Peyer's patch (tissue), 4 donors: ENCODE data around the gene SFXN1. TPM values are rescaled to one million over a fixed set of nuclear protein-coding genes. Genes with fewer than 3 reads are reported as not detected.

Experiments
- DNase-seq, 3 donors: peaks; one replicate each; pipeline ENCODE4 v3.0.0-alpha.2; 2017 to 2019
- H3K27ac ChIP-seq, 4 donors: fragments of 200-600 bp; sonication (generic); one replicate each; pipeline ENCODE4 v1.5.1; 2016 to 2019
- H3K27me3 ChIP-seq, 2 donors: fragments of 200-600 bp; sonication (generic); one replicate each; pipeline ENCODE4 v1.5.1; 2019
- H3K36me3 ChIP-seq, 3 donors: fragments of 200-600 bp; sonication (generic); one replicate each; pipeline ENCODE4 v1.5.1; 2016 to 2019
- H3K4me1 ChIP-seq, 4 donors: fragments of 200-600 bp; sonication (generic); one replicate each; pipeline ENCODE4 v1.5.1; 2016 to 2019
- H3K4me3 ChIP-seq, 4 donors: fragments of 200-600 bp; sonication (generic); 1 replicate in 3 of 4; 2 replicates in 1 of 4; pipeline ENCODE4 v1.5.1; 2016 to 2019; ENCODE audit warnings: mild to moderate bottlenecking in 1 of 4
- H3K9me3 ChIP-seq, 4 donors: fragments of 200-600 bp; sonication (generic); one replicate each; pipeline ENCODE4 v1.5.1; 2016 to 2019; ENCODE audit warnings: mild to moderate bottlenecking in 1 of 4
- POLR2A ChIP-seq, 2 donors: fragments of 450-650 bp; IDR thresholded peaks; one replicate each; pipeline ENCODE4 v1.5.1; 2017; ENCODE audit warnings: antibody characterized with exemption in 2 of 2, mild to moderate bottlenecking in 2 of 2, moderate library complexity in 2 of 2
- total RNA-seq, 4 donors: library from RNA; depleted of rRNA; stranded (reverse); fragments of >200 nt; gene quantifications; one replicate each; pipeline ENCODE4 v1.1.0, GENCODE V29; 2016
- TF ChIP-seq, protein P1 (sequence below), 6 experiments: fragments of 450-650 bp in 4 of 6; fragments of 200-600 bp in 2 of 6; sonication (generic) in 1 of 6; IDR thresholded peaks; one replicate each; pipeline ENCODE4 v1.5.1; 2017 to 2019; ENCODE audit warnings: antibody characterized with exemption in 6 of 6, mild to moderate bottlenecking in 3 of 6, moderate library complexity in 1 of 6

Gene SFXN1
- total RNA-seq, 4 donors from 2014 or later: 38.0 to 85.8 (median 63.5) TPM

DNA sequence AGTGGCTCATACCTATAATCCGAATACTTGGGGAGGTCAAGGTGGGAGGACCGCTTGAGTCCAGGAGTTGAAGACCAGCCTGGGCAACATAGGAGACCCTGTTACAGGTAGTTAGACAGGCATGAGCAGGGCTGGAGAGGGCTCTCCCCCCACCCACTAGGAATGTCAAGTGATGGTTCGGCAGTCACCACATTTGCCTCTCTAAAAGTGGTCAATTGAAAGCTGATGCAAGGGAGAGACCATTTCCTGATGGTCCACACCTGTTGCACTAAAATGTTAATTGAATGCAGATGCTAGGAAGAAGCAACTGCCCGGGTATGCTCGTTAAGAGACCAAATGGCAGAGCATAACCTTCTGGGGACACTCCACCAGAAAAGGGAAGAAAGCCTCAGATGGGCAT, 82.7 kb downstream of the SFXN1 start:
- Histone ChIP-seq H3K4me1 (no peaks in the 10 kb centered on the region), H3K27me3 (no peaks in the 10 kb centered on the region), H3K4me3 (no peak overlapping the region), H3K36me3 (no peaks in the 10 kb centered on the region), H3K27ac (no peak overlapping the region), H3K9me3 (no peaks in the 10 kb centered on the region)
- no peak for TF ChIP-seq POLR2A (IDR thresholded peaks at IDR 0.05)
- TF ChIP-seq, protein P1, sequence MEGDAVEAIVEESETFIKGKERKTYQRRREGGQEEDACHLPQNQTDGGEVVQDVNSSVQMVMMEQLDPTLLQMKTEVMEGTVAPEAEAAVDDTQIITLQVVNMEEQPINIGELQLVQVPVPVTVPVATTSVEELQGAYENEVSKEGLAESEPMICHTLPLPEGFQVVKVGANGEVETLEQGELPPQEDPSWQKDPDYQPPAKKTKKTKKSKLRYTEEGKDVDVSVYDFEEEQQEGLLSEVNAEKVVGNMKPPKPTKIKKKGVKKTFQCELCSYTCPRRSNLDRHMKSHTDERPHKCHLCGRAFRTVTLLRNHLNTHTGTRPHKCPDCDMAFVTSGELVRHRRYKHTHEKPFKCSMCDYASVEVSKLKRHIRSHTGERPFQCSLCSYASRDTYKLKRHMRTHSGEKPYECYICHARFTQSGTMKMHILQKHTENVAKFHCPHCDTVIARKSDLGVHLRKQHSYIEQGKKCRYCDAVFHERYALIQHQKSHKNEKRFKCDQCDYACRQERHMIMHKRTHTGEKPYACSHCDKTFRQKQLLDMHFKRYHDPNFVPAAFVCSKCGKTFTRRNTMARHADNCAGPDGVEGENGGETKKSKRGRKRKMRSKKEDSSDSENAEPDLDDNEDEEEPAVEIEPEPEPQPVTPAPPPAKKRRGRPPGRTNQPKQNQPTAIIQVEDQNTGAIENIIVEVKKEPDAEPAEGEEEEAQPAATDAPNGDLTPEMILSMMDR (IDR thresholded peaks at IDR 0.05): no peak
- no peak for DNase-seq

DNA sequence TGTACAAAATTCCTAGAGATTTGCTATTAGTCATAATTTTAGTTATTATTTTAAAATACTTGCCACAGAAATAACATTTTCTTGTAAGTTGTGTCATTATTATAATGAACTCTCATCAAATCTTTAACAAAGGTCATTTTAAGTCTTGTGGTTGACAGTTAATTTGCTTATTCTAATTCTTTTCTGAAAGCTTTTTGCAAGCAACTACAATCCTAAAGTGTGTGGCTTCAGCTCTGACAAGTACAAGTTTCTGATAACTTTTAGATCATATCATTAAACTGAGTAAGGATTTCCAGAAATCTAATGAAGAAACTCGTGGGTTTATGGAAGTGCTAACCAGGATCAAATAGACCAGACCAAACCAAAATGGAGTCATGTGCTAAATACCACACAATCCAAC, 86.4 kb downstream of the SFXN1 start:
- Histone ChIP-seq H3K4me1 (no peaks in the 10 kb centered on the region), H3K4me3 (no peak overlapping the region), H3K27me3 (no peaks in the 10 kb centered on the region), H3K9me3 (no peaks in the 10 kb centered on the region), H3K36me3 (no peaks in the 10 kb centered on the region), H3K27ac (no peak overlapping the region)
- no peak for TF ChIP-seq POLR2A (IDR thresholded peaks at IDR 0.05)
- TF ChIP-seq, protein P1 (IDR thresholded peaks at IDR 0.05): no peak
- DNase-seq: no peak

DNA sequence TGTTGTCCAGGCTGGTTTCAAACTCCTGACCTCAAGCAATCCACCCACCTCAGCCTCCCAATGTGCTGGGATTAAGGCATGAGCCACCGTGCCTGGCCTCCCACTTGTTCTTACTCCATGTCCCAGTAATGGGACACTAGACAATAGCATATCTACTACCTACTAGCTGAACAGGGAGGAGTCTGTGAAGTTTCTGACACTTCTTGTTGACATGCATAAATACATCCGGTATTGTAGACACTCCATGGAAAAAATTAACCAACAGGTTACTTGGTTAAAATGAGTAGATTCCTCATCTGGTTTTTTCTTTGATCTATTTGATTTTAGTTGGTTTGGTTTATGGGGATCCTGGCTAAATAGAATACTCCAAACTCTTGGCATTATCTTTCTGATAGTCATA, 88.3 kb downstream of the SFXN1 start:
- Histone ChIP-seq H3K4me1 (no peaks in the 10 kb centered on the region), H3K4me3 (no peak overlapping the region), H3K36me3 (no peaks in the 10 kb centered on the region), H3K27ac (no peak overlapping the region), H3K27me3 (no peaks in the 10 kb centered on the region), H3K9me3 (no peaks in the 10 kb centered on the region)
- no peak for DNase-seq
- TF ChIP-seq POLR2A (IDR thresholded peaks at IDR 0.05): no peak
- TF ChIP-seq, protein P1 (IDR thresholded peaks at IDR 0.05): no peak

DNA sequence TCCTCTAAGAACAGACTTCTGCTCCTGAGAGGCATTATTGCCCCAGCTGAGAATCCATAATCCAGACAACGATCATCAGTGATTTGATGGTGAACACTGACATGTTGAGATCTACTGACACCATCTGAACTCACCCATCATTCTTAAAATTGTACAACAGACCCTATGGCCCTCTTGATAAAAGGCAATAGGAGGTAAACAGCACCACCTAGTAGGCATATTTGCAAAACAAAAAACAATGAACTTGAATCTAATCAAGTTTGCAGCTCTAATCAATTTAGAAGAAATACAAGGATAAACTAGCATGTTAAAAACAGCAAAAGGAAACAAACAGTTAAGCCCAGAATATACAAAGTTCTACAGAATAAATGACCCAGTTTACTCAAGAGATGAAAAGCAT, 89.6 kb downstream of the SFXN1 start:
- H3K36me3 ChIP-seq: no peaks in the 10 kb centered on the region
- no peak overlapping the region for H3K27ac ChIP-seq
- no peak for TF ChIP-seq POLR2A (IDR thresholded peaks at IDR 0.05)
- TF ChIP-seq, protein P1 (IDR thresholded peaks at IDR 0.05): peak in 1 of 6 experiments; percentile 26
- H3K27me3 ChIP-seq: no peaks in the 10 kb centered on the region
- no peak for DNase-seq
- H3K4me1 ChIP-seq: no peaks in the 10 kb centered on the region
- H3K9me3 ChIP-seq: no peaks in the 10 kb centered on the region
- no peak overlapping the region for H3K4me3 ChIP-seq

DNA sequence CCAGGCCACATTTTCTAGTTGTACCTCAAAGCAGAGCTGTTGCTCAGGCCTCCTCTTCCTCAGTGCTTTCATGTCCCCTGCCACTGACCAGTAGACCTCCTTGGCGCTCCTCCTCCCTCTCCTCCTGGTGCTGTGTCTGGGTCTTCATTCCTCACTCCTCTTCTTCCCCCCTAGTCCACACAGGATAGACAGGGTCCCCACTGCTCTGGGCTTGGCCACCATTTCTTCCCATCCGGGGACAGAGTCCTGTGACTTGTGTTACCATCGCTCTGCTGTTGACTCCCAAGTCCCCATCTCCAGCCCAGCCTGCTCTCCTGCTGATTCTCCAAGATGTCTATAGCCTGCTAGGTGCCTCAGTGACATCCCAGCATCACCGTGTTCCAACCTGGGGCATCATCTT, 91.3 kb downstream of the SFXN1 start:
- Histone ChIP-seq H3K27me3 (no peaks in the 10 kb centered on the region), H3K9me3 (no peaks in the 10 kb centered on the region), H3K4me3 (no peak overlapping the region), H3K36me3 (no peaks in the 10 kb centered on the region), H3K4me1 (no peaks in the 10 kb centered on the region), H3K27ac (no peak overlapping the region)
- TF ChIP-seq, protein P1 (IDR thresholded peaks at IDR 0.05): no peak
- TF ChIP-seq POLR2A (IDR thresholded peaks at IDR 0.05): no peak
- DNase-seq: no peak

DNA sequence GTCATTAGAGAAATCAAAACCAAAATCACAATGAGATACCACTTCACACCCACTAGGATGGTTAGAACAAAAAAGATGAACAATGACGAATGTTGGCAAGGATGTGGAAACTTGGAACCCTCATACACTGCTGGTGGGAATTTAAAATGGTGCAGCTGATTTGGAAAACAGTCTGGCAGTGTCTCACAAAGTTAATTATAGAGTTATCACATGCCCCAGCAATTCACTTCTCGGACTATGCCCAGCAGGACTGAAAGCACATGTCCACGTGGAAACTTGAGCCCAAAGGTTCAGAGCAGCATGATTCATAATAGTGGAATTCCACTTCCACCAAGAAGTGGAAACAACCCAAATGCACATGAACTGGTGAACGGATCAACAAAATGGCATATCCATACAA, 94.5 kb downstream of the SFXN1 start:
- Histone ChIP-seq H3K27ac (peak overlapping the region in 3 of 4 donors; percentile 46 to 87 (median 60)), H3K4me1 (no peaks in the 10 kb centered on the region), H3K36me3 (no peaks in the 10 kb centered on the region), H3K4me3 (no peak overlapping the region), H3K9me3 (no peaks in the 10 kb centered on the region), H3K27me3 (no peaks in the 10 kb centered on the region)
- TF ChIP-seq, protein P1 (IDR thresholded peaks at IDR 0.05): peak in 1 of 6 experiments; percentile 10
- no peak for TF ChIP-seq POLR2A (IDR thresholded peaks at IDR 0.05)
- peak in 1 of 3 donors; percentile 80 for DNase-seq
